ENCODE measurements around the gene USP12.

The USP12 gene

GRCh38 chr13:27038323-27038722, 133.3 kb downstream of the USP12 start:
- no peaks in the 10 kb centered on the region for H3K36me3 ChIP-seq (ENCODE audit: control insufficient read depth in 4 of 4, insufficient read depth in 4 of 4, low read length in 3 of 4)
- H3K9me3 ChIP-seq (ENCODE audit: control extremely low read depth in 1 of 5, control insufficient read depth in 4 of 5, insufficient read depth in 2 of 5, low read depth in 1 of 5, low read length in 4 of 5) = no peaks in the 10 kb centered on the region
- peaks cover 0 to 10% (median 5%) of the 10 kb centered on the region in 4 experiments for H3K4me1 ChIP-seq (ENCODE audit: control extremely low read depth in 1 of 4, control insufficient read depth in 4 of 4, insufficient read depth in 4 of 4, low read length in 3 of 4)
- CTCF ChIA-PET = no interaction called here
- POLR2A ChIA-PET = no interaction called here
- WGBS (ENCODE audit: insufficient coverage) = no CpG with 5 or more reads among the region's 5 CpGs
- H3K27me3 ChIP-seq (replicated peaks in 2 of 5; ENCODE audit: control insufficient read depth in 4 of 5, insufficient read depth in 5 of 5, low read length in 4 of 5) = peaks cover 0 to 21% (median 2%) of the 10 kb centered on the region in 5 experiments
- no peak overlapping the region for H3K27ac ChIP-seq (ENCODE audit: insufficient read depth in 1 of 2, low read depth in 1 of 2, low read length in 2 of 2, poor library complexity in 1 of 2, severe bottlenecking in 2 of 2)
- no peak overlapping the region for H3K4me3 ChIP-seq (ENCODE audit: control insufficient read depth in 1 of 7, extremely low read depth in 1 of 7, insufficient read depth in 4 of 7, low read depth in 2 of 7, low read length in 6 of 7)
- no peak for DNase-seq

GRCh38 chr13:27037571-27037970, 134.0 kb downstream of the USP12 start:
- DNase-seq = no peak
- H3K9me3 ChIP-seq (ENCODE audit: control extremely low read depth in 1 of 5, control insufficient read depth in 4 of 5, insufficient read depth in 2 of 5, low read depth in 1 of 5, low read length in 4 of 5) = no peaks in the 10 kb centered on the region
- 93% methylated on average over 4 of the region's 5 CpGs for WGBS (ENCODE audit: insufficient coverage)
- H3K36me3 ChIP-seq (ENCODE audit: control insufficient read depth in 4 of 4, insufficient read depth in 4 of 4, low read length in 3 of 4) = no peaks in the 10 kb centered on the region
- no peak overlapping the region for H3K4me3 ChIP-seq (ENCODE audit: control insufficient read depth in 1 of 7, extremely low read depth in 1 of 7, insufficient read depth in 4 of 7, low read depth in 2 of 7, low read length in 6 of 7)
- CTCF ChIA-PET = interaction anchor here (1.4 kb wide), 1 partner anchor 15 kb away, joined by 5 read pairs; no protein-coding TSS in a partner anchor
- peaks cover 0 to 5% (median 0%) of the 10 kb centered on the region in 4 experiments for H3K4me1 ChIP-seq (ENCODE audit: control extremely low read depth in 1 of 4, control insufficient read depth in 4 of 4, insufficient read depth in 4 of 4, low read length in 3 of 4)
- H3K27ac ChIP-seq (ENCODE audit: insufficient read depth in 1 of 2, low read depth in 1 of 2, low read length in 2 of 2, poor library complexity in 1 of 2, severe bottlenecking in 2 of 2) = no peak overlapping the region
- H3K27me3 ChIP-seq (replicated peaks in 2 of 5; ENCODE audit: control insufficient read depth in 4 of 5, insufficient read depth in 5 of 5, low read length in 4 of 5) = peaks cover 0 to 21% (median 2%) of the 10 kb centered on the region in 5 experiments
- POLR2A ChIA-PET = no interaction called here

- DNase-seq = no peak
- Histone ChIP-seq H3K27ac (ENCODE audit: insufficient read depth in 1 of 2, low read depth in 1 of 2, low read length in 2 of 2, poor library complexity in 1 of 2, severe bottlenecking in 2 of 2) (no peak overlapping the region), H3K4me1 (ENCODE audit: control extremely low read depth in 1 of 4, control insufficient read depth in 4 of 4, insufficient read depth in 4 of 4, low read length in 3 of 4) (peaks cover 0 to 5% (median 0%) of the 10 kb centered on the region in 4 experiments), H3K9me3 (ENCODE audit: control extremely low read depth in 1 of 5, control insufficient read depth in 4 of 5, insufficient read depth in 2 of 5, low read depth in 1 of 5, low read length in 4 of 5) (no peaks in the 10 kb centered on the region), H3K4me3 (ENCODE audit: control insufficient read depth in 1 of 7, extremely low read depth in 1 of 7, insufficient read depth in 4 of 7, low read depth in 2 of 7, low read length in 6 of 7) (no peak overlapping the region), H3K27me3 (replicated peaks in 2 of 5; ENCODE audit: control insufficient read depth in 4 of 5, insufficient read depth in 5 of 5, low read length in 4 of 5) (peaks cover 0 to 21% (median 2%) of the 10 kb centered on the region in 5 experiments), H3K36me3 (ENCODE audit: control insufficient read depth in 4 of 4, insufficient read depth in 4 of 4, low read length in 3 of 4) (no peaks in the 10 kb centered on the region)
- 93% methylated on average over 3 of the region's 4 CpGs for WGBS (ENCODE audit: insufficient coverage)
- ChIA-PET CTCF (interaction anchor here (0.7 to 1.4 kb wide), 2 partner anchors 15 to 108 kb away, joined by 3 to 5 read pairs; no protein-coding TSS in a partner anchor), POLR2A (no interaction called here)
Measured at GRCh38 chr13:27037171-27037570, 134.4 kb downstream of the USP12 start.

DNA sequence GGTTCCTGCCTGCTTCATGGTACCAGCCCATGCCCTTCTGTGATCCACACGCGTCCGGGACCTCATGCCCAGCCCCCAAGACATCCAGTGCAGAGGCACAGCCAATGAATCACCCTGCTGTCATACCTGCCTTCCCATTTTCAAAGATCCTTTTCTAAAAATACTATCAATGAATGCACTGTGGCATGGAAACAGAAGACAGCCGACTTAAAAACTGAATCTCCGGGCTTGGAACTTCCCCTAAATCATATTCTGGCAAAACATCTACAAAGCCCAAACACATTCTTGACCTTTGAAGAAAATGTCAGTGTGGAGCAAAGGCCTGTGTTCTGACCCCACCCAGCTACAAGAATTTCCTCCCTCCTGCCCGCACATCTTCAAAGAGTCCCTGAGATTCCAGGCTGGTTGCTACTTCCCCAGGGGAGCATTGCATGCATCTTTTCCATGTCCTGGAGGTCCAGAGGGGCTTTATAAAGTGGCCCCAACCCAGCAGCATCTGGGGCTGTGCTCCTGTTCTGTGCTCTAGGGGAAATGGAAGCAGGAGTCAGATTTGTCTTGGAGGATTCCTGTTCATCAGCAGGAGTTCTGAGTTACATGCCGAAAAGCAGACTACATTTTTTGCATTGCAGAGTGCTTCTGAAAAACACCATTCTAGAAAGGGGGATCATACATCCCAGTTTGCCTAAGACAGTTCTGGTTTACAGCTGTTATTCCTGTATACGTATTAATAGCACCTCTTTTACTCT, 135.2 kb downstream of the USP12 start:
- Histone ChIP-seq H3K4me3 (ENCODE audit: control insufficient read depth in 1 of 7, extremely low read depth in 1 of 7, insufficient read depth in 4 of 7, low read depth in 2 of 7, low read length in 6 of 7) (no peak overlapping the region), H3K9me3 (ENCODE audit: control extremely low read depth in 1 of 5, control insufficient read depth in 4 of 5, insufficient read depth in 2 of 5, low read depth in 1 of 5, low read length in 4 of 5) (no peaks in the 10 kb centered on the region), H3K27ac (ENCODE audit: insufficient read depth in 1 of 2, low read depth in 1 of 2, low read length in 2 of 2, poor library complexity in 1 of 2, severe bottlenecking in 2 of 2) (no peak overlapping the region), H3K4me1 (ENCODE audit: control extremely low read depth in 1 of 4, control insufficient read depth in 4 of 4, insufficient read depth in 4 of 4, low read length in 3 of 4) (peaks cover 0 to 5% (median 0%) of the 10 kb centered on the region in 4 experiments), H3K36me3 (ENCODE audit: control insufficient read depth in 4 of 4, insufficient read depth in 4 of 4, low read length in 3 of 4) (no peaks in the 10 kb centered on the region), H3K27me3 (replicated peaks in 2 of 5; ENCODE audit: control insufficient read depth in 4 of 5, insufficient read depth in 5 of 5, low read length in 4 of 5) (peaks cover 0 to 21% (median 2%) of the 10 kb centered on the region in 5 experiments)
- no peak for DNase-seq
- ChIA-PET CTCF (interaction anchor here (0.7 to 1.4 kb wide), 2 partner anchors 14 to 107 kb away, joined by 3 to 5 read pairs; no protein-coding TSS in a partner anchor), POLR2A (no interaction called here)
- 87% methylated on average over 4 of the region's 8 CpGs for WGBS (ENCODE audit: insufficient coverage)

DNA sequence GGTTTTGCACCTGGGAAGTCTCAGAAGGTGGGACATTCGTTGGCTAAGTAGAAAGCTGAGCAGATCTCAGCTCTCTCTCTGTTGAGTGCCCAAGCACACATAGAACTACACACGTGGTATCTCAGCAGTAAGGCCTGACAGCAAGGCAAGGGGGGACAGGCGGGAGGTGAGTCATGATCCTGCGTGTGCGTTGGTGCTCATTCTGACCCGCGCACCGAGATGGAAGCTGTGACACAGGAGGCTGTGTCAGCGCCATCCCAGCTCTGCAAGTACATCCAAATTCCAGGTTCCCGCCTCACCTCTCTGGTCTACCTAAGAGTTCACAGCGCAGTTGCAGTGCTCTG, 135.7 kb downstream of the USP12 start:
- 86% methylated on average over 8 of the region's 11 CpGs for WGBS (ENCODE audit: insufficient coverage)
- peaks cover 0 to 5% (median 0%) of the 10 kb centered on the region in 4 experiments for H3K4me1 ChIP-seq (ENCODE audit: control extremely low read depth in 1 of 4, control insufficient read depth in 4 of 4, insufficient read depth in 4 of 4, low read length in 3 of 4)
- DNase-seq = peak in 1 of 3 donors; percentile 16
- H3K4me3 ChIP-seq (ENCODE audit: control insufficient read depth in 1 of 7, extremely low read depth in 1 of 7, insufficient read depth in 4 of 7, low read depth in 2 of 7, low read length in 6 of 7) = no peak overlapping the region
- H3K9me3 ChIP-seq (ENCODE audit: control extremely low read depth in 1 of 5, control insufficient read depth in 4 of 5, insufficient read depth in 2 of 5, low read depth in 1 of 5, low read length in 4 of 5) = no peaks in the 10 kb centered on the region
- H3K27ac ChIP-seq (ENCODE audit: insufficient read depth in 1 of 2, low read depth in 1 of 2, low read length in 2 of 2, poor library complexity in 1 of 2, severe bottlenecking in 2 of 2) = no peak overlapping the region
- H3K27me3 ChIP-seq (replicated peaks in 2 of 5; ENCODE audit: control insufficient read depth in 4 of 5, insufficient read depth in 5 of 5, low read length in 4 of 5) = peaks cover 0 to 21% (median 2%) of the 10 kb centered on the region in 5 experiments
- ChIA-PET POLR2A (no interaction called here), CTCF (interaction anchor here (1.5 kb wide), 1 partner anchor 10 kb away, joined by 4 read pairs; no protein-coding TSS in a partner anchor)
- H3K36me3 ChIP-seq (ENCODE audit: control insufficient read depth in 4 of 4, insufficient read depth in 4 of 4, low read length in 3 of 4) = no peaks in the 10 kb centered on the region

DNA sequence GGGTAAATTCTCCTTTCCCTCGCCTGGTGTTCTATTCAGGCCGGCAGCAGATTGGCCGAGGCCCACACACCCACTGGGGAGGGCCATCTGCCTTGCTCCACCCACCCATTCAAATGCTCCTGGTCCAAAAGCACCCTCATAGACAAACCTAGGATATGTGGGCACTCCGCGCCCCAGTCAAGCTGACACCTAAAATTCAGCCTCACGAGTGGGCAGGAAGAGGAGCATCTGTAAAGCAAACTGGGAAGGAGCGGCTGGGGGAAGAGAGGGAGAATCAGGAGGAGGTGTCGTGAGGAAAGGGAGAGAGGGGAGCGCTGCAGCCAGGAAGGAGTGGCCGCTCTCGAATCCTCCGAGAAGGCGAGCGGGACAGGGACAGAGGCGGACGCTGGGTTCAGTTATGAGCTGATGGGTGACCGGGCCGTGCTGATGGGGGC, 136.9 kb downstream of the USP12 start:
- peak overlapping the region in 3 of 7 experiments; percentile 22 to 56 (median 50) for H3K4me3 ChIP-seq (ENCODE audit: control insufficient read depth in 1 of 7, extremely low read depth in 1 of 7, insufficient read depth in 4 of 7, low read depth in 2 of 7, low read length in 6 of 7)
- CTCF ChIA-PET = interaction anchor here (1.5 kb wide), 1 partner anchor 11 kb away, joined by 4 read pairs; no protein-coding TSS in a partner anchor
- WGBS (ENCODE audit: insufficient coverage) = 20% methylated on average over 15 of the region's 18 CpGs

More for the DNA sequence above, 136.9 kb downstream of the USP12 start:
- Histone ChIP-seq H3K27ac (ENCODE audit: insufficient read depth in 1 of 2, low read depth in 1 of 2, low read length in 2 of 2, poor library complexity in 1 of 2, severe bottlenecking in 2 of 2) (no peak overlapping the region), H3K36me3 (ENCODE audit: control insufficient read depth in 4 of 4, insufficient read depth in 4 of 4, low read length in 3 of 4) (no peaks in the 10 kb centered on the region), H3K9me3 (ENCODE audit: control extremely low read depth in 1 of 5, control insufficient read depth in 4 of 5, insufficient read depth in 2 of 5, low read depth in 1 of 5, low read length in 4 of 5) (no peaks in the 10 kb centered on the region), H3K27me3 (replicated peaks in 2 of 5; ENCODE audit: control insufficient read depth in 4 of 5, insufficient read depth in 5 of 5, low read length in 4 of 5) (peaks cover 0 to 21% (median 2%) of the 10 kb centered on the region in 5 experiments), H3K4me1 (ENCODE audit: control extremely low read depth in 1 of 4, control insufficient read depth in 4 of 4, insufficient read depth in 4 of 4, low read length in 3 of 4) (peaks cover 0 to 5% (median 0%) of the 10 kb centered on the region in 4 experiments)
- no peak for DNase-seq
- POLR2A ChIA-PET = no interaction called here

Data from common myeloid progenitor, CD34-positive (primary cell).